ENCODE data around the gene ARPP21.

DNA sequence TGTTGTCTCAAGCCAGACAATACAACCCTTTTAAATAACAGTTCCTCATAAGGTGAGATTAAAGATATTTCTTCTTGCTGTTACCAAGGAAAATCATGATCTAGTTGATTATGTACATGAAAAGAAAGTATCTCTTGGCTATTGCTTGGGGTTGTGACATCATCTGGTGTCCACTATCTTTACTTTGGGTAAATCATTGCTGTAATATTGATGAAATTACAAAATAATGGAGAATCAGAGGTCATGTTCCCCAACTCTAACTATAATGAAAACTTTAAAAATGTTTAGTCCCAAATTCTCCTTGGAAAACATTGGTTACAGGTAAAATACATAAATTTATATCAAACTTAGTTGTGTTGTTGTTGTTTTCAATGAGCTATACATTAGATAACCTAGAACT, 142.2 kb downstream of the ARPP21 start:
- no peak for TF ChIP-seq FOXM1 (IDR thresholded peaks at IDR 0.05; ENCODE audit: borderline replicate concordance)
- TF ChIP-seq, protein P1, sequence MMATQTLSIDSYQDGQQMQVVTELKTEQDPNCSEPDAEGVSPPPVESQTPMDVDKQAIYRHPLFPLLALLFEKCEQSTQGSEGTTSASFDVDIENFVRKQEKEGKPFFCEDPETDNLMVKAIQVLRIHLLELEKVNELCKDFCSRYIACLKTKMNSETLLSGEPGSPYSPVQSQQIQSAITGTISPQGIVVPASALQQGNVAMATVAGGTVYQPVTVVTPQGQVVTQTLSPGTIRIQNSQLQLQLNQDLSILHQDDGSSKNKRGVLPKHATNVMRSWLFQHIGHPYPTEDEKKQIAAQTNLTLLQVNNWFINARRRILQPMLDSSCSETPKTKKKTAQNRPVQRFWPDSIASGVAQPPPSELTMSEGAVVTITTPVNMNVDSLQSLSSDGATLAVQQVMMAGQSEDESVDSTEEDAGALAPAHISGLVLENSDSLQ (IDR thresholded peaks at IDR 0.05), result no peak
- TF ChIP-seq FOXA1 (IDR thresholded peaks at IDR 0.05), result no peak
- no peak for TF ChIP-seq ARNT (IDR thresholded peaks at IDR 0.05)
- TF ChIP-seq ZNF384 (IDR thresholded peaks at IDR 0.05), result no peak
